NCI-H774 (cell line): ENCODE measurements around the gene TTC8.
A peak's percentile ranks its signal among the peaks of the same experiment; 100 is the strongest.
"Not testable (repeated sequence)": the region's sequence is repeated elsewhere in the genome, so short reads cannot be mapped to it uniquely, and the experiment has no call there.

Source experiments
- DNase-seq: peaks from one replicate; lab custom pipeline; 2025; lab: John Stamatoyannopoulos, UW

TTC8 gene

GRCh38 chr14:88824314-88825077 is at the start of gene TTC8:
Gene TTC8, plus strand, starts transcription at chr14:88824651. Its CDS starts 57 bp downstream, at chr14:88824708.
- peak; percentile 90 for DNase-seq

GRCh38 chr14:88775532-88775931 is 48.9 kb upstream of the TTC8 start:
- DNase-seq, result no peak

GRCh38 chr14:88785911-88786310 is 38.5 kb upstream of the TTC8 start:
- DNase-seq, result no peak

DNA sequence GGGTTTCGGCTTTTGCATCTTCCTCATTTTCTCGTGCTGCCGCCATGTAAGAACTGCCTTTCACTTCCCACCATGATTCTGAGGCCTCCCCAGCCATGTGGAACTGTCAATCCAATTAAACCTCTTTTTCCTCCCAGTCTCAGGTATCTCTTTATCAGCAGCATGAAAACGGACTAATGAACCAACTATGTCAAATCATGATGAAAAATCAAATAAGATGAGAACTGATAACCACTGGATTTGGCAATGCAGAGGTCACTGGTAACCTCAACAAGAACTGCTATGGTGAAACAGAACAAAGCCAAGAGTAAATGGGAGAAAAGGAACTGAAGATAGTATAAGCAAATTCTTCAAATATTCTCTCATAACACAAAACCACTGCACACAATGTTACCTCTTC is 37.7 kb upstream of the TTC8 start:
- no peak for DNase-seq

GRCh38 chr14:88789573-88789972 is 34.9 kb upstream of the TTC8 start:
- DNase-seq, result not testable (repeated sequence)

GRCh38 chr14:88790501-88791251 is 33.8 kb upstream of the TTC8 start:
- no peak for DNase-seq

- no peak for DNase-seq
These were observed 33.2 kb upstream of the TTC8 start for GRCh38 chr14:88791252-88791621.

- DNase-seq, result peak; percentile 37
These were observed 32.6 kb upstream of the TTC8 start for GRCh38 chr14:88791629-88792472.

DNA sequence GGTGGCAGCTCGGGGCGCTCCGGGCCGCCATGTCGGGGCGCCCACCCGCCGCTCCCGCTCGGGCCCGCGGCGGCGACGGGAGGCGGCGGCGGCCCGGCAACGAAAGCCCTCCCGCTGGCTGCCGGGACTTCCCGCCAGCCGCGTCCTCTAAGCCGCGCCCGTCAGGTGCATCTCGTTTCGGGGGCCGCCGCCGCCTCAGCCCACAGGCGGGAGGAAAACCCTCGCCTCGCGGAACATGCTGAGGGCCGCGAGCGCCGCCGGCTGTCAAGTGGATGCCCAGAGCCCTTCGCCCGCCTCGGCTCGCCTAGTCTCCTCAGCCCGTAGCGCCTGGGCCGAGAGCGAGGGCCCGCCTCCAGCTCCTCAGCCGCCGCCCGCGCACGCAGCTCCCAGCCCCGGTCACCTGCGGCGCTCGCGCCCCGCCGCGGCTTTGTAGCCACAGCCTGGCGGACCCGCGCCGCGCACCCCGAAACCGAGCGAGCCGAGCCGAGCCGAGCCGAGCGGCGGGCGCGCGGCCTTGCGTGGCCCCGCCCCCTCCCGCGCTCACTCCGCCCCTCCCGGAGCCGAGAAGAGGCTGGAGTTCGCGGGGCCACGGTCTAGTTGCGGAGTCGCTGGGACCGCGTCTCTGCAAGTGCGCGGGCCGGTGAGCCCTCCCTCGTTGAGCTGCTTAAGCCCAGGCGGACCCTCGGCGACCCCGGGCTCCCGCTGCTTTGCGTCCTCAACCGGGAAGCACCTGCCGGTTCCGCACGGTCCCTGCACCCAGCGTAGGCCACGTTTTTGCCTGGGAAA is 31.8 kb upstream of the TTC8 start, which contains the start of gene EML5:
EML5 (minus strand) TSS at position 481 of the 786 bp plus-strand sequence; CDS start at position 31, 450 bp downstream.
- DNase-seq, result peak; percentile 89

DNA sequence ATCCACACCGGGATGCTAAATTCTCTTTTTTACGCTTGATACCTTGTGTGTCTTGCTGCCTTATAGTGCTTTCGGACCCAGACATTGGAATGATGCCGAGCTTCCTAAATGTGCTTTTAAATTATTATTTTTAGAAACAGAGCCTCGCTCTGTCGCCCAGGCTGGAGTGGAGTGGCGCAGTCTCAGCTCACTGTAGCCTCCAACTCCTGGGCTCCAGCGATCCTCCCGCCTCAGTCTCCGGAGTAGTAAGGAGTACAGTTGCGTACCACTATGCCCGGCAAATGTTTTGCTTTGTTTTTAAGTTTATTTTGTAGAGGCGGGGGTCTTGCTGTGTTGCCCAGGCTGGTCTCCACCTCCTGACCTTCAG is 31.2 kb upstream of the TTC8 start:
- no peak for DNase-seq

DNA sequence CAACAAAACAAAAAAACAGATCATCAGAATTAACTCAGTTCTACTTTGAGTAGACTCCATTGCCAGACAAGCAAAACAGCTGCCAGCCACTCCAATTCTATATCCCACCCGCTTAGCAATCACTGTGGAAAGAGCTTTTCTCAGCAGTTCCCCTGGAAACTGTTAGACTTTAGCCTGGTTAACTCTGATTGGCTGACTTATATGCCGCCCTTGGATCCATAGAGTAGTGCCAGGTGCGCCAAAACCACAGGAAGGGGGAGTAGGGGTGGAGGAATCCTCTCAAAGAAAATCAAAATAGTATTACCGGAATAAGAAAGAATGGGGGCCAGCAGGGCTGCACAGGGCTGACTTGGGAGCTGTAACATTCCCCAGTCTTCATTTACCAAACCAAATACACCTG is 26.3 kb upstream of the TTC8 start:
- DNase-seq, result peak; percentile 47

DNA sequence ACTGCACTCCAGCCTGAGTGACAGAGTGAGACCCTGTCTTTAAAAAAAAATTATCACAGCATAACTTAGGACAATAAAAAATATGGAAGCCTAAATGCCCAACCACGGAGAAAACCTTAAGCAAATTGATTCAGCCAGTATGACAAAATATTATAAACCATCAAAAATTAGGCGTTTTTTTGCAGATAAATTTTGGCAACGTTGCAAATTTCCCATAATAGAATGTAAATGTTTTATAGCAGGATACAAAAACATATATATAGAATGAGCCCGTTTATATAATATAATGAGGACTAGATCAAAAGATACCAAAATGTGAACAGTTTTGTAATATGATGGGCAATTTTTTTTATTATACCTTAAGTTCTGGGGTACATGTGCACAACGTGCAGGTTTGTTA is 24.9 kb upstream of the TTC8 start:
- no peak for DNase-seq

GRCh38 chr14:88802596-88802995 is 21.9 kb upstream of the TTC8 start:
- DNase-seq, result no peak

DNA sequence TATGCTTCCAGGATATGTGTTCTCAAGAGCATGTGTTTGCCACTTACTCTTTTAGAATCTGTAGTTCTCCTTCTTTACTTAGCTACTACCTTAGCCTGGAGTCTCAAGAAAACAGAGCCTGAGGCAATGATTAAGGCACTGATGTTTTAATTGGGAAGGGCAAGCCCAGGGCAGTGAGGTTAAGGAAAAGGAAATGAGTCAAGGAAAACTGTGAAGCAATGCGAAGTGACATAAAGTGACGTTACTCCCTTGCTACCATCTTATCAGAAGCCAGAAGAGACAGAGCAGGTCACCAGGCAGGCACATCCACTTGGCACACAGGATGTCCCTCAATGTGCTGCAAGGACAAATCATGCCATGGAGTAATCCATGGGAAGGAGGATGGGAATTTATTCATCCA is 20.4 kb upstream of the TTC8 start:
- DNase-seq, result no peak

DNA sequence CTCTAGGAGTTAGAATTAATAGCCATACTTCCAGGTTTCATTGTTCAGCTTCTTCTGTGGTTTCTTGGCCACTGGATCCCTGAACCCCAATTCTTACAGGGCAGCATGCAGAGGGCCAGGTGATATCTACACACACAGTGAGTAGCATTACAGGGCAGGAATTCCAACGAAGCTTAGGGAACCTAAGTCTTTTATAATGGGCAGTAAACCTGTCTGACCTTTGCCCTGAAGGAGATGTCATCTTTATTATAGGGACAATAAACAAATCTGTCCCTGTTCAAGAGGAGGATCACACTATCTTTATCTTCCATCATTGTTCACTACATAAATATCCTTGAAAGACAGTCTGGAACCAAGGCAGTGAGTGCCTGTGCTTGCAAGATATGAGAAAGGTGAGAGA is 20.0 kb upstream of the TTC8 start:
- DNase-seq, result no peak

GRCh38 chr14:88808359-88808758 is 16.1 kb upstream of the TTC8 start:
- no peak for DNase-seq

DNA sequence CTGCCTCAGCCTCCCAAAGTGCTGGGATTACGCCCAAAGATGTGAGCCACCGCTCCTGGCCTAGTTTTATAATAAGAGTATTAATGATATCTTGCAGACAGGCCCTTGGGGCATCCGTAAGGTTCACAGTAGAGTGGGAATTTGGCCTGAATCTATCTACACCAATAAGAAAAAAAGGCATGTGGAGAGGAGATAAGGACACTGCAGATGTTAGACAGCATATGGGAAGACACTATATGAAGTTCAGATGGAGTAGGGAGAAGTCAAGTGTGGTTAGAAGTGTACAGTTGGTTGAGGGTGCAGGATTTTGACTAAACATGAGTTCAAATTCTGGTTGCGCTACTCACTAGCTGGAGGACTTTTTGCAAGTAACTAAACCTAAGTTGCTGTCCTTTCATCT is 8.5 kb upstream of the TTC8 start:
- no peak for DNase-seq

DNA sequence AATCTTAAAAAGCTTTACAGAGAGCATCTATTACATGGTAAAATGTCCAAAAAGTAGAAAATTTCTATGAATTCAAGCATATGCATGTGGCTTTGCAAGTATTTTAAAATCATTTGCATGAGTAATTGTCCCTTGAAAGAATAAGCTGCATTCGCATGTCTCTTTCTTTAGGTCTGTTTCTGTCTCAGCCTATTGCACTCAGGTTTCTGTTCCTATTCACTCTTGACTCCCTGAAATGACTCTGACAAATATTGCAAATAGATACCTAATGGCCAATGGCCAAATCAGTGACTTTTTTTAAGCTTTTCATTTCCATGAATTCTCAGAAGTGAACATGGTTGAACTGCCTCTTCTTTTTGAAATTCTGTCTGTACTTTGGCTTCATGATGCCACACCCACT is 6.4 kb upstream of the TTC8 start:
- DNase-seq, result no peak

GRCh38 chr14:88819674-88820073 is 4.8 kb upstream of the TTC8 start:
- not testable (repeated sequence) for DNase-seq

- DNase-seq, result no peak
These were observed 3.1 kb upstream of the TTC8 start for GRCh38 chr14:88821378-88821777.

DNA sequence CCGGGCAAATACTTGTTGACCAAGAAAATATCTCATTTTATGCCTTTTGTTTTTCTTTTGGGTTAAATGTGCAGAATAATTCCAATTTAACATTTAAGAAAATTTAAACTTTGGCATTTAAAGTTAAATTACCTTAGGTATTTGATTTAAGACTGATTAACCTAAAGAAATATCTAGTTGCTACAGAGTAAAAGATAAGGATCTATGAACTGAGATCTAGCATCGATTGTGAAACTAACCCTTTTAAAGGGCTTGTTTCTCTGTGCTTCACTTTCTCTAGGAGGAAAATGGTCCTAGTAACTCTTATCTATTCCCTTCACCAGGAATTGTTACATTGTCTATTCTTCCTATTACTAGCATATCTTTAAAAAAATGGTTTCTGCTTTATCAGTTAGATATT is 2.6 kb upstream of the TTC8 start:
- no peak for DNase-seq

DNA sequence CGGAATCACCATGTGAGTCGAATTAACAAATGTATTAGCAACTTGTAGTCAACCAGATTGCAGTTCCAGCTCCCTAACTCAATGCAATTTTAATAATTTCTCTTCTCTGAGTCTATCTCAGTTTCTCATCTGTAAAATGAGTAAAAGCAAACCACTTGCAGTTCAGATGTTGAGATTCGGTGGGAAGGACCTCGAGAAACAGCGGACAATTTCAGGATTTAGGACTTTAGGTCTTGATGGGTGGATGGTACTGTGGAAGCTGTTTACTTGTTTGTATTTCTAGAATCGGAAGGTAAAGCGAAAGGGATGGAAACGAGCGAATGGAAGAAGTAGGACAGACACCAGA is 510 bp upstream of the TTC8 start:
- DNase-seq, result no peak
